Measurements from ENCODE around the gene CBLL1.

CBLL1 gene

GRCh38 chr7:107744345-107744750 lies 406 bp downstream of the CBLL1 start:
- DNase-seq (ENCODE audit: low read depth) = no peak

- DNase-seq (ENCODE audit: low read depth) = no peak
Measured at GRCh38 chr7:107746006-107746405, 2.1 kb downstream of the CBLL1 start.

GRCh38 chr7:107751113-107751512 lies 7.2 kb downstream of the CBLL1 start:
- no peak for DNase-seq (ENCODE audit: low read depth)

- DNase-seq (ENCODE audit: low read depth) = no peak
Measured at GRCh38 chr7:107754642-107755041, 10.7 kb downstream of the CBLL1 start.

GRCh38 chr7:107758667-107759066 lies 14.7 kb downstream of the CBLL1 start:
- no peak for DNase-seq (ENCODE audit: low read depth)

GRCh38 chr7:107767391-107767790 lies 23.4 kb downstream of the CBLL1 start:
- no peak for DNase-seq (ENCODE audit: low read depth)

GRCh38 chr7:107768263-107768662 lies 24.3 kb downstream of the CBLL1 start:
- no peak for DNase-seq (ENCODE audit: low read depth)

- no peak for DNase-seq (ENCODE audit: low read depth)
Measured at GRCh38 chr7:107773027-107773426, 29.1 kb downstream of the CBLL1 start.

- no peak for DNase-seq (ENCODE audit: low read depth)
Measured at GRCh38 chr7:107777702-107778101, 33.8 kb downstream of the CBLL1 start.

- no peak for DNase-seq (ENCODE audit: low read depth)
Measured at GRCh38 chr7:107778283-107778682, 34.3 kb downstream of the CBLL1 start.

- no peak for DNase-seq (ENCODE audit: low read depth)
Measured at GRCh38 chr7:107779647-107780099, 35.7 kb downstream of the CBLL1 start.

- no peak for DNase-seq (ENCODE audit: low read depth)
Measured at GRCh38 chr7:107782374-107782773, 38.4 kb downstream of the CBLL1 start.

GRCh38 chr7:107783648-107784047 lies 39.7 kb downstream of the CBLL1 start:
- no peak for DNase-seq (ENCODE audit: low read depth)

- no peak for DNase-seq (ENCODE audit: low read depth)
Measured at GRCh38 chr7:107785170-107785569, 41.2 kb downstream of the CBLL1 start.

- no peak for DNase-seq (ENCODE audit: low read depth)
Measured at GRCh38 chr7:107785926-107786325, 42.0 kb downstream of the CBLL1 start.

- no peak for DNase-seq (ENCODE audit: low read depth)
Measured at GRCh38 chr7:107788216-107788615, 44.3 kb downstream of the CBLL1 start.

GRCh38 chr7:107788662-107789061 lies 44.7 kb downstream of the CBLL1 start:
- DNase-seq (ENCODE audit: low read depth) = no peak

GRCh38 chr7:107789647-107790046 lies 45.7 kb downstream of the CBLL1 start:
- no peak for DNase-seq (ENCODE audit: low read depth)

GRCh38 chr7:107792364-107792763 lies 48.4 kb downstream of the CBLL1 start:
- DNase-seq (ENCODE audit: low read depth) = no peak

- no peak for DNase-seq (ENCODE audit: low read depth)
Measured at GRCh38 chr7:107799647-107800264, 55.8 kb downstream of the CBLL1 start.

- no peak for DNase-seq (ENCODE audit: low read depth)
Measured at GRCh38 chr7:107803009-107803610, 59.2 kb downstream of the CBLL1 start, which contains the start of gene SLC26A3. SLC26A3 (minus strand) TSS chr7:107803223; CDS start chr7:107794509, 8,714 bp downstream.

GRCh38 chr7:107809179-107809578 lies 65.2 kb downstream of the CBLL1 start:
- DNase-seq (ENCODE audit: low read depth) = no peak

GRCh38 chr7:107810626-107811025 lies 66.7 kb downstream of the CBLL1 start:
- no peak for DNase-seq (ENCODE audit: low read depth)

Measured in stimulated activated CD8-positive, alpha-beta memory T cell treated with anti-CD3 and anti-CD28 coated beads, Interleukin-12 subunit alpha, Interleukin-12 subunit beta, amount 100 ng/mL, for 4 hours (primary cell).